SK-N-SH (cell line): ENCODE data around the gene NANOGP8. TPM values are rescaled to one million over a fixed set of nuclear protein-coding genes. Genes with fewer than 3 reads are reported as not detected.

Source experiments
- CTCF ChIA-PET: fragments of 300-600, 350-600 bp; formaldehyde crosslinking; extraction: SDS; loops from one replicate; lab custom pipeline; 2021; lab: Yijun Ruan, JAX
- POLR2A ChIA-PET: fragments of 350-600 bp; sonication (Branson Sonifier 250); formaldehyde crosslinking; extraction: SDS; loops from one replicate; lab custom pipeline; 2020; ENCODE audit warnings: antibody characterized with exemption, inconsistent platforms; lab: Yijun Ruan, JAX
- DNase-seq: peaks from one replicate; pipeline ENCODE4 v3.0.0; 2012
- H2AFZ ChIP-seq: fragments of 200-600 bp; sonication (generic); 2 replicates; pipeline ENCODE4 v1.8.1; 2016; ENCODE audit warnings: antibody characterized with exemption, mild to moderate bottlenecking, low read depth
- H3F3A ChIP-seq: fragments of 200-600 bp; sonication (generic); replicated peaks from 2 replicates; pipeline ENCODE3; 2016; ENCODE audit warnings: antibody characterized with exemption, mild to moderate bottlenecking; ENCODE audit not compliant: insufficient read depth
- H3K27ac ChIP-seq, 2 experiments: fragments of 200-500 bp in 1 of 2; fragments of 200-600 bp in 1 of 2; sonication (Bioruptor generic) in 1 of 2; sonication (generic), shearing (Covaris generic) in 1 of 2; 2 replicates each; pipeline versions ENCODE4 v1.5.1 to v1.6.1; 2014 to 2016; ENCODE audit warnings: low read depth in 2 of 2, inconsistent platforms in 1 of 2, low read length in 1 of 2, mild to moderate bottlenecking in 1 of 2, mixed read lengths in 1 of 2
- H3K27me3 ChIP-seq: fragments of 200-600 bp; sonication (generic), shearing (Covaris generic); 2 replicates; pipeline ENCODE4 v1.6.1; 2016; ENCODE audit warnings: mixed run types; ENCODE audit not compliant: insufficient read depth
- H3K36me3 ChIP-seq, 2 experiments: fragments of 200-500 bp in 1 of 2; fragments of 200-600 bp in 1 of 2; sonication (Bioruptor generic) in 1 of 2; sonication (generic) in 1 of 2; replicated peaks in 1 of 2; 2 replicates each; pipeline versions ENCODE3 to v1.5.1; 2014 to 2016; ENCODE audit warnings: low read length in 1 of 2, mild to moderate bottlenecking in 1 of 2; ENCODE audit not compliant: insufficient read depth in 2 of 2, control insufficient read depth in 1 of 2
- H3K4me1 ChIP-seq, 2 experiments: fragments of 200-500 bp in 1 of 2; fragments of 200-600 bp in 1 of 2; sonication (Bioruptor generic) in 1 of 2; sonication (generic), shearing (Covaris generic) in 1 of 2; 2 replicates each; pipeline versions ENCODE4 v1.5.1 to v1.6.1; 2014 to 2016; ENCODE audit warnings: low read depth in 1 of 2, low read length in 1 of 2, mixed run types in 1 of 2; ENCODE audit not compliant: insufficient read depth in 2 of 2, control insufficient read depth in 1 of 2
- H3K4me2 ChIP-seq: fragments of 200-600 bp; sonication (generic), shearing (Covaris generic); 2 replicates; pipeline ENCODE4 v1.6.1; 2017; ENCODE audit warnings: mixed run types
- H3K4me3 ChIP-seq, 2 experiments: fragments of 200-500 bp in 1 of 2; fragments of 200-600 bp in 1 of 2; sonication (Bioruptor generic) in 1 of 2; sonication (generic), shearing (Covaris generic) in 1 of 2; 2 replicates each; pipeline versions ENCODE4 v1.5.1 to v1.8.1; 2014 to 2016; ENCODE audit warnings: low read depth in 2 of 2, inconsistent platforms in 1 of 2, low read length in 1 of 2, mild to moderate bottlenecking in 1 of 2, mixed read lengths in 1 of 2, moderate library complexity in 1 of 2
- H3K79me2 ChIP-seq: fragments of 200-600 bp; sonication (generic); 2 replicates; pipeline ENCODE4 v1.8.1; 2017; ENCODE audit warnings: mild to moderate bottlenecking; ENCODE audit not compliant: insufficient read depth
- H3K9ac ChIP-seq: fragments of 200-600 bp; sonication (generic); 2 replicates; pipeline ENCODE4 v1.6.1; 2017; ENCODE audit warnings: mixed run types
- H3K9me2 ChIP-seq: fragments of 200-600 bp; sonication (generic); 2 replicates; pipeline ENCODE4 v1.6.1; 2017; ENCODE audit warnings: mixed run types
- H3K9me3 ChIP-seq: fragments of 200-600 bp; sonication (generic); 2 replicates; pipeline ENCODE4 v1.6.1; 2017; ENCODE audit warnings: mixed run types, mild to moderate bottlenecking, moderate library complexity
- H4K20me1 ChIP-seq: fragments of 200-600 bp; sonication (generic); 2 replicates; pipeline ENCODE4 v1.6.1; 2017; ENCODE audit warnings: mild to moderate bottlenecking, mixed run types; ENCODE audit not compliant: insufficient read depth
- CHD2 ChIP-seq: fragments of 150-350 bp; IDR thresholded peaks from 2 replicates; pipeline ENCODE4 v1.6.1; 2018; ENCODE audit warnings: low read length; ENCODE audit not compliant: partially characterized antibody
- CTCF ChIP-seq: fragments of 200-600 bp; sonication (generic); IDR thresholded peaks from 2 replicates; pipeline ENCODE4 v1.6.1; 2017; ENCODE audit warnings: antibody characterized with exemption, mild to moderate bottlenecking, moderate library complexity
- ELF1 ChIP-seq: IDR thresholded peaks from 2 replicates; pipeline ENCODE4 v1.4.0; 2012
- EZH2phosphoT487 ChIP-seq: fragments of 200-600 bp; sonication (generic); IDR thresholded peaks from 2 replicates; pipeline ENCODE4 v1.6.1; 2017; ENCODE audit warnings: low read depth, mixed run types, mild to moderate bottlenecking, antibody characterized with exemption, moderate library complexity, borderline replicate concordance
- FOSL2 ChIP-seq: IDR thresholded peaks from 2 replicates; pipeline ENCODE4 v1.4.0; 2012; ENCODE audit warnings: low read depth, mild to moderate bottlenecking, moderate library complexity, borderline replicate concordance
- FOXJ3 ChIP-seq: sonication (generic); formaldehyde crosslinking; IDR thresholded peaks from 2 replicates; pipeline ENCODE4 v1.5.1; 2020; ENCODE audit warnings: mild to moderate bottlenecking, missing genetic modification reagents
- GABPA ChIP-seq: IDR thresholded peaks from 2 replicates; pipeline ENCODE4 v1.4.0; 2012; ENCODE audit warnings: low read depth, mild to moderate bottlenecking
- MEF2A ChIP-seq: IDR thresholded peaks from 2 replicates; pipeline ENCODE4 v1.4.0; 2012; ENCODE audit warnings: low read depth, borderline replicate concordance
- MXI1 ChIP-seq: IDR thresholded peaks from 2 replicates; pipeline ENCODE4 v1.6.1; 2012; ENCODE audit warnings: mild to moderate bottlenecking, low read depth, low read length, improper control_type of control experiment
- REST ChIP-seq: IDR thresholded peaks from 2 replicates; pipeline ENCODE4 v1.6.1; 2012; ENCODE audit warnings: mild to moderate bottlenecking, low read depth, low read length, moderate library complexity
- RXRA ChIP-seq: IDR thresholded peaks from 2 replicates; pipeline ENCODE4 v1.4.0; 2012; ENCODE audit warnings: low read depth, mild to moderate bottlenecking, borderline replicate concordance
- TCF12 ChIP-seq: IDR thresholded peaks from 2 replicates; pipeline ENCODE4 v1.4.0; 2012
- TEAD4 ChIP-seq: IDR thresholded peaks from 2 replicates; pipeline ENCODE4 v1.4.0; 2012; ENCODE audit warnings: mild to moderate bottlenecking, borderline replicate concordance; ENCODE audit not compliant: insufficient read depth
- WGBS: methylation state at CpG from one replicate; pipeline ENCODE4 v1.1.6; 2017; ENCODE audit warnings: low lambda C conversion rate; 5-methylcytosine and 5-hydroxymethylcytosine counted together
- polyA plus RNA-seq, 3 experiments: library from polyadenylated mRNA; depleted of rRNA; stranded (reverse); fragments of >200 nt; gene quantifications; 2 replicates each; pipeline ENCODE4 v1.2.3, GENCODE V29; 2012

Gene NANOGP8
- polyA plus RNA-seq, 1 of the 3 experiments (the other 2 are of a cell fraction), result not detected

GRCh38 chr15:35062738-35063099, 22.4 kb downstream of the NANOGP8 start (continued):
- TF ChIP-seq REST (no peak), MEF2A (no peak), CTCF (no peak), FOSL2 (no peak)

GRCh38 chr15:35061825-35062737, 23.0 kb downstream of the NANOGP8 start:
- Histone ChIP-seq H2AFZ (no peak overlapping the region), H3K36me3 (no peaks in the 10 kb centered on the region), H3K4me1 (no peaks in the 10 kb centered on the region), H3K79me2 (no peaks in the 10 kb centered on the region), H3K27ac (no peak overlapping the region), H3F3A (no peaks in the 10 kb centered on the region), H3K27me3 (no peaks in the 10 kb centered on the region), H3K9ac (no peak overlapping the region), H3K4me3 (no peak overlapping the region), H3K4me2 (no peak overlapping the region)
- 88% methylated on average over 6 of the region's 6 CpGs for WGBS
- DNase-seq, result no peak
- POLR2A ChIA-PET, result no interaction called here
- TF ChIP-seq FOXJ3 (CRISPR knock-in tag) (no peak), TCF12 (no peak), CHD2 (no peak), TEAD4 (no peak), ELF1 (no peak), GABPA (no peak), EZH2phosphoT487 (no peak), RXRA (no peak), MXI1 (no peak)
- TF ChIP-seq, all 33 proteins: peak for 0
- H3K9me3 ChIP-seq, result no peaks in the 10 kb centered on the region
- H3K9me2 ChIP-seq, result no peaks in the 10 kb centered on the region
- H4K20me1 ChIP-seq, result no peaks in the 10 kb centered on the region
- CTCF ChIA-PET, result interaction anchor here (1.5 kb wide), 1 partner anchor 17 kb away, joined by 4 read pairs; no protein-coding TSS in a partner anchor
